Activated T-cell treated with anti-CD3 and anti-CD28 coated beads, Interleukin-2, amount 50 U/mL, for 1 hour (primary cell): ENCODE results near the gene LFNG.
"Not testable (repeated sequence)": the region's sequence is repeated elsewhere in the genome, so short reads cannot be mapped to it uniquely, and the experiment has no call there.

Source experiments
- DNase-seq: peaks from one replicate; pipeline ENCODE4 v3.0.0-alpha.2; 2020

Gene LFNG

DNA sequence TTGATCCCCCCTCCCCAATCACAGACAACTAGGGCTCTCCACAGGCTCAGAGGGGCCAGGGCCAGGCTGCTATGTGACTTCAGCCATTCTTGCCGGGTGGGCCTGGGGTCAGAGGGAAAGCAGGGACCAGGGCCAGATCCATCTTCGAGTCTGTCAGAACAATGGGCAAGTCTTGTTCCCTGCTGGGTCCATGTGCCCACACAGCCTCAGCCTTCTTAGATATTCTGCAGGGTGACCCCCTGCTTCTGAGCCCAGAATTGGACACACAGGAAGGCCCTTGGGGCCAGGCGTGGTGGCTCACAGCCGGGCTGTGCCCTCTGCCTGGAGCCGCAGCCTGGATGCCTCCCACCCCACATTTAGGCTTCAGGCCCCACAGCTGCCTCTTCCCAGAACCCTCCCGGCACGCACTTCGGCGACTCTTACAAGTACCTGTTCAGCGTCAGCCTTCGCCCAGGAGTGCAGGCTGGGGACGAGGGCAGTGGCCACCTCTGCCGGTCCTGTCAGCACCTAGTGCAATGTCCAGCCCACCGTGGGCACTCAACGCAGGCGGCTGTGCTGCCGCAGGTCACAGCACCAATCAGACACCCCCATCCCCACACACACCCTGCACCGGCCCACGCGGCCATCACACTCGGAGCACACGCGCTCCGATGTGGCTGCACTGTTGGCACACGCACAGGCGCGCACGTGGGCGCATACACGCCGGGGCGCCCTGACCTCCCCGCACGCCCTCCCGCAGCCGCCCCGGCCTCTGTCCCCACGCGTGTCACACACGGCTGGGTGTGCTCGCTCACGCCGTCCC, 11.6 kb downstream of the LFNG start:
- DNase-seq = peak; percentile 38

DNA sequence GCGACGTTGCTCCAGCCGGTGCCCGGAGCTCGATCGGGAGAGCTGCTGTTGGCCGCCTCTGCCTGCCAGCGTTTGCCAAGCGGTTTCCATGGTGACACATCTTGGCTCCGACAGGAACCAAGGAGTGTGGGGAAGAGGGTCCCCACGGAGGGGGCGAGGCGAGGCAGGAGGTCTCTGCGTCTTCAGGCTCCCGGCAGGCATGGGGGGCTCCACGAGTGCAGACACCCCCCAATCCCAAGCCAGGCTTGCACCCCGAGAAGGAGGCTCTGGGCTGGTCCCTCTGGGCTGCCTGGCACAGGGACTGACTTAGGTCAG, 12.2 kb downstream of the LFNG start:
- peak; percentile 27 for DNase-seq

DNA sequence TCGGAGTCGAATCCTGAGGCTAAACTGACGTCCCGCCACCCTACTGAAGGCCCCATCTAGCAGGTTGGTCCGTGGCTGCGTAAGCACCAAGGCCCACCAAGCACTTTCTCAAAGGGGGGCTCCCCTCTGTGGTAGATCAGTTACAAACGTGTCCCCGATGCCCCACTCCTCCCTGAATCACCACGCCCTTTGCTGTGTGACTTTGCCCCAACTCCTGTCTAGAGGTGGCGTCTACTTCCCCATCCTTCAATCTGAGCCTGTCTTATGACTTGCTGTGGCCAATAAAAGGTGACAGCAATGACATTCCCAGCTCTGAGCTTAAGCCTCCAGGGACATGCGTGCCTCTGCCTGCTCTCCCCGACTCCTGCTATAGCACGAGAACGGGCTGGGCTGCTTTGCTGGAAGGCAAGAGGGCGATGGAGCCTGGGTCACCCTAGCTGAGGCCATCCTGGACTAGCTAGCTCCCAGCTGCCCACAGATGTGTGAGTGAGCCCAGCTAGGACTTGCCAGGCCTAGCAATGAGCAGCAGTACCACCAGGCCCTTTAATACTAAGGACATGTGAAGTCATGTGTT, 12.7 kb downstream of the LFNG start:
- DNase-seq = peak; percentile 26

DNA sequence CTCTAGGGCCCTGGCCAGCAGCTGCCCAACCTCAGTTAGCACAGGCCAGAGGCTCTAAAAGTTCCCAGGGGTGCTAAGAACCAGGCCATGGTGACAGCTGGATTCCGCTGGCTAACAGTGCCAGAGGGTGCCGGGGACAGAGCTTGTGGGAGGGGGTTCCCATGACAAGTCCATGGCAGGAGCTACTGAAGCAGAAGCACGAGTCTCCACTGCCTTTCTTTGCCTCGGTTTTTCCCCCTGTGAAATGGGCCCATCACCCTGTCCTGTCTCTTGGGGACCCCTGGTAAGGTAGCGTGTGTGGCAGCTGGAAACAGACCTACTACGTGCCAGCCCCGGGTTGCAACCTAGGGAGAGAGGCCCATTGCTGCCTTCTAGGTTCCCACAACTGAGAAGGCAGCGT, 13.2 kb downstream of the LFNG start:
- DNase-seq = not testable (repeated sequence)

DNA sequence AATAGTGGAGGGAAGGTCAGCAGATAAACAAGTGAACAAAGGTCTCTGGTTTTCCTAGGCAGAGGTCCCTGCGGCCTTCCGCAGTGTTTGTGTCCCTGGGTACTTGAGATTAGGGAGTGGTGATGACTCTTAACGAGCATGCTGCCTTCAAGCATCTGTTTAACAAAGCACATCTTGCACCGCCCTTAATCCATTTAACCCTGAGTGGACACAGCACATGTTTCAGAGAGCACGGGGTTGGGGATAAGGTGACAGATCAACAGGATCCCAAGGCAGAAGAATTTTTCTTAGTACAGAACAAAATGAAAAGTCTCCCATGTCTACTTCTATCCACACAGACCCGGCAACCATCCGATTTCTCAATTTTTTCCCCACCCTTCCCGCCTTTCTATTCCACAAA, 14.0 kb downstream of the LFNG start:
- DNase-seq = not testable (repeated sequence)

DNA sequence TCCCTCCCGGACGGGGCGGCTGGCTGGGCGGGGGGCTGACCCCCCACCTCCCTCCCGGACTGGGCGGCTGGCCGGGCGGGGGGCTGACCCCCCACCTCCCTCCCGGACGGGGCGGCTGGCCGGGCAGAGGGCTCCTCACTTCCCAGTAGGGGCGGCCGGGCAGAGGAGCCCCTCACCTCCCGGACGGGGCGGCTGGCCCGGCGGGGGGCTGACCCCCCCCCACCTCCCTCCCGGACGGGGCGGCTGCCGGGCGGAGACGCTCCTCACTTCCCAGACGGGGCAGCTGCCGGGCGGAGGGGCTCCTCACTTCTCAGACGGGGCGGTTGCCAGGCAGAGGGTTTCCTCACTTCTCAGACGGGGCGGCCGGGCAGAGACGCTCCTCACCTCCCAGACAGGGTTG, 14.6 kb downstream of the LFNG start:
- DNase-seq = not testable (repeated sequence)

DNA sequence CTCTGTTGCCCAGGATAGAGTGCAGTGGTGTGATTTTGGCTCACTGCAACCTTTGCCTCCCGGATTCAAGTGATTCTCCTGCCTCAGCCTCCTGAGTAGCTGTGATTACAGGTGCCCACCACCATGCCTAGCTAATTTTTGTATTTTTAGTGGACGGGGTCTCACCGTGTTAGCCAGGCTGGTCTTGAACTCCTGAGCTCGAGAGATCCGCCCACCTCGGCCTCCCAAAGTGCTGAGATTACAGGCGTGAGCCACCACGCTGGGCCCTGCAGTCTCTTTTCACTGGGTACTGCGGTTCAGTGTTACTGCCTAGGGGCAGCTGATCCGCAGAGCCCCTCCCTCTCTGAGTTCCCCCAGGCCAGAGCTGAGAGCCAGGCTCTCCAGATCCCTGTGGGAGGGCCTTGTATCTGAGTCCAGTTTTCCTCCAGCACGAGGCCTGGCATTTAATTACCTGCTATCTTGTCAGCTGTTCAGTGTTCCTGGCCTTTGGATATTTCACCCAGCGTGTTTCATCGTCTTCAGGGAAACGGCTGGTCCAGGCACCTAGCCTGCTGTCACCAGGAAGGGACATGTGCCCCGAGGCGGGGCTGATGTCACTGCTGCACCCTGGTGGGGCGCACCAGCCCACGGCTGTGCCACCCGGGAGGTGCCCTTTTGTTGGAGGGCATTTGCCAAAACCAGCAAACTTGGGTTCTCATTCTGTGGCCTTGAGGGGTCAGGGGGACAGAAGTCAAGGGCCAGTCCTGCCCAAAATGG, 16.5 kb downstream of the LFNG start:
- not testable (repeated sequence) for DNase-seq

DNA sequence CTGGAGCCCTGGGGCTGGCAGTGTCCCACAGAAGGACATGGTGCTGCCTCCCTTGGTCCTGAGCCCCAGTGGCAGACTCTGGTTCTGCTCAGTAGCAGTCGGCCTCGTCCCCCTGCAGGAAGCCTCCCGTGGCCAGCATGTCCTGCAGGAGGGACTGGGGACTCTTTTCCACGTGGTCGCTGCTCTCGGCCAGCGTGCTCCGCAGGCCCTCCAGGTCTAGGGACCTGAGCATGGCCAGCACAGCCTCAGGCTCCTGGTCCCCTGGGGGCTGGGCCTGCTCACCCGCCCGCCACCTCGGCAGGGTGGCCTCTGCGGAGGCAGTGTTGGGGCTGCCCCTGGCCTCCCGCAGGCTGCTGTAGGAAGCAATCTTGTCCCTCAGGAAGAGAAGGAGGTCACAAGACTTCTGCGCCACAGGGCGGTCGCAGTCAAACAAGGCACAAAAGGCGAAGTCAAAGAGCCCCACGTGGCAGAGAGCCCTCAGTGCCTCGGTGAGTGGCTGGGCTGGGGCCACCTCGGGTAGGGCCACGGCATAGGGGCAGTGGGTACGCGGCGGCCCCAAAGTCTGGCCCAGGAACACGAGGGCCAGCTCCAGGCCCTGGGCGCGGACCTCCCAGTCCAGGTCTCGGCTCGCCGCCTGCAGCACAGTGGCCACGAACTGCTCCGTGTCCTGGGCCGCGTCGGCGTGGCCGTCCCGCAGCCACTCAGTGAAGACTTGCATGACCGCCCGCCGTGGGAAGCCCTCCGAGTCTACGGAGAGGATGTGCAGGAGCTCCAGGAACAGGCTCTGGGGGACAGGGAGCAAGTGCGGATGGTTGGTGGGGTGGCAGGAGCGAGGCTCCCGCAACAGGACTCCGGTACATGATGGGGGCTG, 18.6 kb downstream of the LFNG start:
- no peak for DNase-seq

DNA sequence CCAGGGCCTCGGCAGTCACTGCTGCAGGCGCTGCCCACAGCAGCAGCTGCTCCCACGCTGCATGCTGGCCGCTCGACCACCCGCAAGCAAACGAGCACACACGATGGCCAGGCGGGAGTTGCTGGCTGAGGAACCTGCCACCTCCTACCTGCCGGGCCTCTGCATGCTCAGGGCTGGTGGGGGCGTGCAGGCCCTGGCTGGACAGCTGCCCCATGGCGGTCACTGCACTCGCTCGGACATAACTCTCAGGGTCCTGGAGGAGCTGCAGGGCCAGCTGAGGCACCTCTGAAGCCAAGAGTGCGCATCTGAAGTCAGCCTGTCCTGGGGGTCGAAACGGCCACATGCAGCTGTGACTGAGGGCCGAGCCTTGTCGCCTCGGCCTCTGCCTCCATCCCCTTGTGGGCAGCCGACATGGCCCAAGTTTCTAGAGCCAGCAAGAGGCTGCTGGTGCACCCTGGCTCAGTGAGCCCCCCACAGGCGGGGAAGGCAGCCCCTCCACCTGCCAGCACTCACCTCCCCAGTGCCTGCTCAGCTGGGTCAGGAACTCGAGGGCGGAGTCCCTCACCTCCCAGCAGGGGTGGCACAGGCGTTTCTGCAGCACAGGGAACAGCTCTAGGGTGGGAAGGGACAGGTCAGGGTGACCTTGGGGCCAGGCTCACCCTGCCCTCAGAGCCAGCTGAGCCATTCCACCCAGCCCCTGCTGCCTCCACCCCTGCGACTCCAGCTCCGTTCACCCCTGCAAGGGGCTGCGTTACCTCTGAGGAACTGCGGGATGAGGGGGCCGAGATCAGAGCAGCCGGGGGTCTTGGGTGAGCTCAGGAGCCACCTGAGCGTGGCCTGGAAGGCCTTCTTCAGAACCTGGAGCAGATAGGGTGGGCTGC, 19.7 kb downstream of the LFNG start:
- DNase-seq = no peak

DNA sequence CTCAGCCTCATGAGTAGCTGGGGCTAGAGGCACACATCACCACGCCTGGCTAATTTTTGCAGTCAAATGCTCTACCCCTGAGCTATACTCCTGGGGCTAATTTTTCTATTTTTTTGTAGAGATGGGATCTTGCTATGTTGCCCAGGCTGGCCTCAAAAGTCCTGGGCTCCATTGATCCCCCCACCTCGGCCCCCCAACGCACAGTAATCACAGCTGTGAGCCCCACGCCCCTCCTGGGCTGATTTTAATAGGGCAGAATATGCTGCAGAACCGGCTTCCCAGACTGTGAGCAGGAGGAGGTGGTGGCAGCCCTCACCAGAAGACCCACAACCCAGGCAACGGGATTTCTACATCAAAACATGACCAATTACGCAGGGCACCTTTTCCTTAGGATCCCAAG, 20.6 kb downstream of the LFNG start:
- no peak for DNase-seq

DNA sequence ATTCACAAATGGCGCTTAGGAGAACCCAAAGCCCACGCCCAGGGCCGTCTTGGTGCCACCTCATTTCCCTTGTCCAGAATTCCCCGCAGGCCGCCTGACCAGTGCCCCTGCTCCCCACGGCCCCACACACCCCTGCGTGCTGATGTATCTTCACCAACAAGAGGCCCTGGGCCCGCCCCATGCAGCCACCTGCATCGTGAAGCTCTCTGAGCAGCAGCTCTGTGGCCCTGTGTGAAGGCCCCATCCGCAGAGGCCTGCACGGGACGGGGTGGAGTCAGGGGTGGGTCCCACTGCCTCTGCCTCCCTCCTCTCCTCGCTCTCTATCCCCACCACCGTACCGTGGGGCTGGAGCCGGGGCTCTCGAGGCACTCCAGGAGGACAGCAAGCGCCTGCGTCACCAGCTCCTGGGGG, 21.1 kb downstream of the LFNG start:
- no peak for DNase-seq

DNA sequence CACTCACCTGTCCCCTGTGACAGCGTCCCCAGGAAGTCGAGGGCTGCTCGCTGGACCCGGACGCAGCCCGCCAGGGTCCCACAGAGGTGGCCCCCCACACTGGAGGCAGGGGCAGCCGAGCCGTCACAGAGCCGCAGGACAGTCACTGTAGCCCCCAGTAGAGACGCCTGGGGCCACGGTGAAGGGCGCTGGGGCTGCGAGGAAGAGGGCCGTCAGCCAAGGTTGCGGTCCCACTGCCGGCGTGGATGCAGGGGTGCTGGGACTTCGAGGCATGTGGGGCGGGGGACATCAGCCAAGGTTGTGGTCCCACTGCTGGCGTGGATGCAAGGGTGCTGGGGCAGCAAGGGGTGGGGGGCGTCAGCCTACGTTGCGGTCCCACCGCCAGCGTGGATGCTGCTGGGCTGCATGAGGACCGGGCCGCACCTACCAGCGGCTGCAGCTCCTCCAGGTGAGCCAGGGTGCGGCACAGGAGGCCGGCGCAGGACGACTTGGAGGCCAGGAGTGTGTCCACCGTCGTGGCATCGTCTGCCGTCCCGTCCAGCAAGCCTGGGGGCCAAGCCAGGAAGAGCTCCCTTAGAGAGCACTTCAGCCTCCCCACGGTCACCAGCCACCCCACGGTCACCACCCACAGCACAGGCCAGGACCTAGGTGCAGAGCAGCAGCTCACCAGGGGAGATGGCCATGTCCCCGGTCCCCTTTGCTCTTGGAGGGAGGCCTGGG, 21.9 kb downstream of the LFNG start:
- no peak for DNase-seq

DNA sequence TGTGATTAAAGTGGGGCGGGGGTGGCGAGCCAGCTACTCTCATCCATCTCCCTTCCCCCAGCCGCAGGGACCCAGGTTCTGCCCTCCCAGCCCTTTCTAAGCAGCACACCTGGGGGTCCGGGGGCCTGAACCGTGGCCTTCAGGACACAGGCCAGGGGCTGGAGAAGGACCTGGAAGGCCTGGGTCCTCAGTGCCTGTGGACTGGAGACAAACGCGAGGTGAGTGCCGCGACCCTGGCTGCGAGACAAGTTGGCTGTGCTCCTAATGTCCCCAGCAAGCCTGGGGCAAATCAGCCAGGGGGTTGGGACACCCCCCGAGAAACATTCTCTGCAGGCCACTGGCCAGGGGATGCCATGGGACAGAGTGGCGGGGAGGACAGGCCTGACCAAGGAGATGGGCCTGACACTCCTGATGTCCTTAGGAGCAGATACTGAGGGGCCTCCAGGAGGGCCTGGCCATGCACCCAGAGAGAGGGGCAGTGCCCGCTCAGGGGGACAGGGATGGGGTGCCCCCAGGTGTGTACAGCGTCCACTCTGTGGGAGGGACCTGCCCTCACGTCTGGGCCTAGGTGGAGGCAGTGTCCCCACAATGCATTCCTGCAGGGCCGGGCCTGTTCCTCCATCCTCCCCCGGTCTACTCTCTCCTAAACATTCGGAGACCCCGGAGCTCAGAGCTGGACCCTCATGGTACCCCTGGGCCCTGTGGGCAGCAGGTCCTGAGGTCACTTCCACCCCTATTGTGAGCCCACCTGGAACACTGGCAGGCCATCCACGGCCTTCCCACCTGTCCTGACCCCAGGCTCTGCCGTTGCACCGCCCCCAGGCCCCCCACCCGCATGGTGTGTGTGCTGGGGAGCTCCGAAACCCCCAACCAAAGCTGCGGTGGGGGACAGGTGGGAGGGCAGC, 22.7 kb downstream of the LFNG start:
- no peak for DNase-seq

DNA sequence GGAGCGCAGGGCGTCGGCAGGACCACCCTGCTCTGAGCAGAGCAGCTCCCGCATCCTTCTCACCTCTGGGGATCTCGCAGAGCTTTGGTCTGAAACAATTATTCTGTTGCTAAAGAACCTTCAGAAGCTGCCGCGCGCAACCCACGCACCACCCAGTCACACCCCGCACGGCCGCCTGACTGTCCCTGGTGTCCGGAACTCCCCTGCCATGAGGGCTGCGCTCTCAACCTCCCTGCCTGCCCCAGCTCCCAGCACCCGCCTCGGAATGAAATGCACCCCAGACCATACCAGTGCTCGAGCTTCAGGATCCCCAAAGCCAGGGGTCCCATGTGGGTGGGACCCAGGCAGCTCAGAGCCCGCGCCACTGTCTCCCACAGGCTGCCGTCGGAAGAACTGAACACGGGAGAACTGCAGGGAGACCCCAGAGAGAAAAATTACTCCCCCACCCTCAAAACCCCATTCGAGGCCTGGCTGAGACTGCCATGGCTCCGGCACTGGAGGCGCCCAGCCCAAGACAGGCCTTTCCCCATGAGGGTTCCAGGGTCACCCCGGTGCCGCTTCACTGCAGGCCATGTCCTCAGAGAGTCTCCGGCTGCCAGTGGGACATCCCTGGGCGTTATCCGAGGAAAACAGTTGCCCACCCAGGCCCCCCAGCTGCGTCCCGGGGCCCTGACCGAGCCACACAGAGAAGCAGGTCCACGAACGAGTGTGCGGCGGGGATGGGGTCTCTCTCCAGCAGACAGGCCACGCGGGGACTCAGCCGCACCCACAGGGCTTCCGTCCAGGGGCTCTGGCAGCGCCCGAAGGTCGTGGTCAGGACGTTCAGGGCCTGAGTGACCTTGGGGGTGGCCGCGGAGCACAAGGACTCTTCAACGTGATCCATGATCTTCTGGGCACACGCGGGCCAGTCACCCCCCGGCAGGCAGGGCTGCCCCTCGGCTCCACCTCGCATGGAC, 23.6 kb downstream of the LFNG start:
- no peak for DNase-seq

DNA sequence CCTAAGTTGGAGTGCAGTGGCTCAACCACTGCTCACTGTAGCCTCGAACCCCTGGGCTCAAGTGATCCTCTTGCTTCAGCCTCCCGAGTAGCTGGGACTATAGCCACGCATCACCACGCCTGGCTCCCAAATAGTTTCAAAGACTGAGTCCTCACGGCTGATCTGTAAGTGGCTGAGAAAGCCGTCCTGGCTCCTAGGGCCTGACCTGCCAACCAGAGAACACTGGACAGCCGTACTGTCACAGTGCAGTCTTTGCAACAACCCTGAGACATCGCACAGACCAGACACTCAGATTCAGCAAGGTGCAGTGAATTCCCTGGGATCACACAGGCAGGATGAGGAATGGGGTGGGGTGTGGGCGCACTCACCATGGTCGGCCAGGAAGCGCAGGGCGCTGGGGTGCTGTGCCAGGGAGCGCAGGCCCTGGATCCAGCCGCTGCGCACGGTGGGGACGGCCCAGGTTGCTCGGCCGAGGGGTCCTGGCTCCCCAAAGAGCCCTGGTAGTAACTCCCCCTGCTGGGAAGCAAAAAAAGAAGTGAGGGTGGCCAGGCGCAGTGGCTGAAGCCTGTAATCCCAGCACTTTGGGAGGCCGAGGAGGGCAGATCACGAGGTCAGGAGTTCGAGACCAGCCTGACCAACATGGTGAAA, 25.1 kb downstream of the LFNG start:
- no peak for DNase-seq

DNA sequence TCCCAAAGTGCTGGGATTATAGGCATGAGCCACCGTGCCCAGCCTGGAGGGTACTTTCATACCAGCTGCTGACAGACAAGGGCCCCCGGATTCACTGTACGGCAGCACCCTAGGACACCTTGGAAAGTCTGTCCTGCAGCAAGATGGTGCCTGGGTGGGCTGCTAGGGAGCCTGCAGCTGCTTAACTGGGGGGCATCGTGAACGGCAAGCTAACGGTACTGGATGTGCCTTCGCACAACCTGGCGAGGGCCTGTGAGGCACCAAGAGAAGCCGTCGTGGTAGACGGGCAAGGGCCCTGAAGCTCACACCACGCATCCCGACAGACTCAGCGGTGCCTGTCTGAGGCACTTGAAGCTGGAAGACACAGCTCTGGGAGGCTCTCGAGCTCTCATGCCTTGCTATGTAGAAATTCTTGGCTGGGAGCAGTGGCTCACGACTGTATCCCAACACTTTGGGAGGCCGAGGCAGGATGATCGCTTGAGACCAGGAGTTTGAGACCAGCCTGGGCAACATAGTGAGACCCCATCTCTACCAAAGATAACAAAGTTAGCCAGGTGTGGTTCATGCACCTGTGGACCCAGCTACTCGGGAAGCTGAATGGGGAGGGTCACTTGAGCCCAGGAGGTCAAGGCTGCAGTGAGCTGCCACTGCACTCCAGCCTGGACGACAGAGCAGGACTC, 26.3 kb downstream of the LFNG start:
- DNase-seq = no peak

DNA sequence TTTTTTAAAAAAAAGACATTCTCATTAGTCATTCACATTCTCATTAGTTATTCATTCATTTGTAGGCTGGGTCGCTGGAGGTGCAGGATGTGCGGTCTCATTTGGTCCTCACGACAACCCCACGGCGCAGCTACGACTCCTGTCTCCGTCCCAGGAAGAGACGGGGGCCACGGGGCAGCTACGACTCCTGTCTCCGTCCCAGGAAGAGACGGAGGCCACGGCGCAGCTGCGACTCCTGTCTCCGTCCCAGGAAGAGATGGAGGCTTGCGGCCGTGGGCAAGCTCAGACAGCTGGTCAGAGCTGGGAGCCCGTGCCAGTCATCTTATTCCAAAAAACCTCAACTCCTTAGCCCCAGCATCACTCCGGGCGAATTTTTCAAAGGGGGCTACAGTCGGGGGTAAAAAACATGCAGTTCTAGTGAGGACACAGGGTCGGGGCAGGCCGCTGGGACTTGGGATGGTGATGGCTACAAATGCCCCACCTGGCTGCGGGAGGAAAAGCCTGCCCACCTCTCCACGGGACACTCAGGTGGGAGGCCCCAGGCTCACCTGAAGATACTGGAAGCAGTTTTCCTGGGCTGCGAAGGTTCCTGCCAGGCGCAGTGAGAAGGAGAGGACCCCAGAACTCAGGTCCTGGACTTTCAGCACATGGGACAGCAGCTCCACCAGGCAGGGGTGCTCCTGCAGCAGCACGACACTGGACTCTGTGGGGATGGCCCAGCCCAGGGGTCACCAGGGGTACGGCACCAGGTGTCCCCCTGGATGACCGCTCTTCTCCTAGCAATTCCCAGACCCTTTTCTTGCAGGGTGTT, 27.4 kb downstream of the LFNG start:
- DNase-seq = no peak
